ENCODE measurements around the gene MEF2C.

The MEF2C gene

GRCh38 chr5:88876714-88877113 is 6.3 kb downstream of the MEF2C start:
- H3K27ac ChIP-seq = no peak overlapping the region
- no peak for DNase-seq (ENCODE audit: low spot score)
- TF ChIP-seq CTCF (conservative IDR thresholded peaks at IDR 0.05; ENCODE audit: low read depth) = no peak
- POLR2A ChIA-PET (ENCODE audit: low non-redundant PET) = no interaction called here
- CTCF ChIA-PET = no interaction called here

- DNase-seq (ENCODE audit: low spot score) = no peak
- ChIA-PET POLR2A (ENCODE audit: low non-redundant PET) (interaction anchor here (0.6 kb wide), 2 partner anchors 34 to 1050 kb away, joined by 4 to 6 read pairs; no protein-coding TSS in a partner anchor), CTCF (interaction anchor here (0.5 to 0.7 kb wide), 3 partner anchors 8 to 1404 kb away, joined by 3 to 5 read pairs (median 4); no protein-coding TSS in a partner anchor)
- TF ChIP-seq CTCF (conservative IDR thresholded peaks at IDR 0.05; ENCODE audit: low read depth) = no peak
- H3K27ac ChIP-seq = no peak overlapping the region
These were observed 7.4 kb downstream of the MEF2C start for GRCh38 chr5:88875341-88876234.

GRCh38 chr5:88873447-88873846 is 9.5 kb downstream of the MEF2C start:
- DNase-seq (ENCODE audit: low spot score) = no peak
- H3K27ac ChIP-seq = no peak overlapping the region
- TF ChIP-seq CTCF (conservative IDR thresholded peaks at IDR 0.05; ENCODE audit: low read depth) = no peak
- CTCF ChIA-PET = interaction anchor here (0.6 to 0.9 kb wide), 2 partner anchors 25 to 146 kb away, joined by 3 to 5 read pairs; no protein-coding TSS in a partner anchor
- POLR2A ChIA-PET (ENCODE audit: low non-redundant PET) = no interaction called here

GRCh38 chr5:88872971-88873370 is 10.0 kb downstream of the MEF2C start:
- ChIA-PET POLR2A (ENCODE audit: low non-redundant PET) (no interaction called here), CTCF (interaction anchor here (0.6 to 0.9 kb wide), 2 partner anchors 26 to 145 kb away, joined by 3 to 5 read pairs; no protein-coding TSS in a partner anchor)
- no peak for DNase-seq (ENCODE audit: low spot score)
- TF ChIP-seq CTCF (conservative IDR thresholded peaks at IDR 0.05; ENCODE audit: low read depth) = no peak
- no peak overlapping the region for H3K27ac ChIP-seq

- TF ChIP-seq CTCF (conservative IDR thresholded peaks at IDR 0.05; ENCODE audit: low read depth) = no peak
- CTCF ChIA-PET = interaction anchor here (0.6 kb wide), 1 partner anchor 8 kb away, joined by 3 read pairs; no protein-coding TSS in a partner anchor
- POLR2A ChIA-PET (ENCODE audit: low non-redundant PET) = no interaction called here
- no peak overlapping the region for H3K27ac ChIP-seq
- DNase-seq (ENCODE audit: low spot score) = no peak
These were observed 12.7 kb downstream of the MEF2C start for GRCh38 chr5:88870285-88870684.

- no peak for DNase-seq (ENCODE audit: low spot score)
- ChIA-PET CTCF (no interaction called here), POLR2A (ENCODE audit: low non-redundant PET) (no interaction called here)
- TF ChIP-seq CTCF (conservative IDR thresholded peaks at IDR 0.05; ENCODE audit: low read depth) = no peak
- no peak overlapping the region for H3K27ac ChIP-seq
These were observed 14.4 kb downstream of the MEF2C start for GRCh38 chr5:88868468-88869068.

All from RWPE1 (cell line).